Activated CD8-positive, alpha-beta memory T cell treated with anti-CD3 and anti-CD28 coated beads for 1 hour (primary cell): Measurements from ENCODE around the gene CCDC187.

ENCODE experiments used
- DNase-seq, 2 donors: peaks; one replicate each; pipeline ENCODE4 v3.0.0-alpha.2; 2020; ENCODE audit warnings: low read depth in 1 of 2; ENCODE audit errors: extremely low read depth in 1 of 2

Gene CCDC187

GRCh38 chr9:136313111-136314055 lies 9.5 kb upstream of the CCDC187 start:
- no peak for DNase-seq

- DNase-seq, result peak in 1 of 2 donors; percentile 17
Measured at GRCh38 chr9:136312436-136312835, 8.5 kb upstream of the CCDC187 start.

GRCh38 chr9:136312009-136312375 lies 8.1 kb upstream of the CCDC187 start:
- no peak for DNase-seq

GRCh38 chr9:136311051-136312008 lies 7.4 kb upstream of the CCDC187 start:
- no peak for DNase-seq

- no peak for DNase-seq
Measured at GRCh38 chr9:136310273-136311030, 6.6 kb upstream of the CCDC187 start.

- no peak for DNase-seq
Measured at GRCh38 chr9:136309806-136310220, 5.9 kb upstream of the CCDC187 start.

- DNase-seq, result no peak
Measured at GRCh38 chr9:136309101-136309801, 5.4 kb upstream of the CCDC187 start.

GRCh38 chr9:136308702-136309053 lies 4.8 kb upstream of the CCDC187 start:
- DNase-seq, result no peak

- DNase-seq, result no peak
Measured at GRCh38 chr9:136308006-136308701, 4.3 kb upstream of the CCDC187 start.

- DNase-seq, result no peak
Measured at GRCh38 chr9:136307215-136307750, 3.4 kb upstream of the CCDC187 start.

GRCh38 chr9:136306211-136307208 lies 2.6 kb upstream of the CCDC187 start:
- DNase-seq, result no peak

GRCh38 chr9:136305804-136306203 lies 1.9 kb upstream of the CCDC187 start:
- DNase-seq, result no peak

- no peak for DNase-seq
Measured at GRCh38 chr9:136304981-136305380, 1.1 kb upstream of the CCDC187 start.

- no peak for DNase-seq
Measured at GRCh38 chr9:136304456-136304855, 562 bp upstream of the CCDC187 start.

GRCh38 chr9:136303066-136303824 lies 649 bp downstream of the CCDC187 start:
- no peak for DNase-seq

GRCh38 chr9:136302527-136302926 lies 1.4 kb downstream of the CCDC187 start:
- DNase-seq, result no peak

- DNase-seq, result no peak
Measured at GRCh38 chr9:136300866-136301265, 3.0 kb downstream of the CCDC187 start.
